Measurements from ENCODE around the gene ZNF662. TPM values are rescaled to one million over a fixed set of nuclear protein-coding genes. Genes with fewer than 3 reads are reported as not detected.

The ZNF662 gene
- total RNA-seq, 1 experiment from 2014 or later: not detected

DNA sequence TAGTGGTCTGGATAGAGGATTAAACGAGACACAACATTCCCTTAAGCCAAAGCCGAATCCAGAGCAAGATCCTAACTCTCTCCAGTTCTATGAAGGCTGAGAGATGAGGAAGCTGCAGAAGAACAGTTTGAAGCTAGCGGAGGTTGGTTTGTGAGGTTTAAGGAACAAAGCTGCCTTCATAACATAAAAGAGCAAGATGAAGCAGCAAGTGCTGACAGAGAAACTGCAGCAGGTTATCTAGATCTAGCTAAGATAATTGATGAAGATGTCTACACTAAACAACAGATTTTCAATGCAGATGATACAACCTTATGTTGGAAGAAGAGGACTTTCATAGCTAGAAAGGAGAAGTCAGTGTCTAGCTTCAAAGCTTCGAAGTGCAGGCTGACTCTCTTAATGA is 58.3 kb downstream of the ZNF662 start:
- no peak overlapping the region for H3K4me3 ChIP-seq
- H3K36me3 ChIP-seq: no peaks in the 10 kb centered on the region
- no peaks in the 10 kb centered on the region for H3K27me3 ChIP-seq
- no peaks in the 10 kb centered on the region for H3K9me3 ChIP-seq
- DNase-seq: no peak

Other genes starting within 250 kb of the ZNF662 start
- gene KLHL40, start 220.6 kb upstream of the ZNF662 start, total RNA-seq (2014; rRNA removed; shearing (Covaris generic); ENCODE audit: low replicate concordance): not detected in 2 replicates
- not detected in 2 replicates for gene HHATL, start 203.3 kb upstream of the ZNF662 start, total RNA-seq (2014; rRNA removed; shearing (Covaris generic); ENCODE audit: low replicate concordance)
- gene CCDC13, start 132.9 kb upstream of the ZNF662 start, total RNA-seq (2014; rRNA removed; shearing (Covaris generic); ENCODE audit: low replicate concordance): 0.59 and 10.2 TPM in 2 replicates
- gene HIGD1A, start 101.7 kb upstream of the ZNF662 start, total RNA-seq (2014; rRNA removed; shearing (Covaris generic); ENCODE audit: low replicate concordance): 93.8 and 116 TPM in 2 replicates
- gene ACKR2, start 96.7 kb upstream of the ZNF662 start, total RNA-seq (2014; rRNA removed; shearing (Covaris generic); ENCODE audit: low replicate concordance): not detected in 2 replicates
- gene CYP8B1, start 30.3 kb upstream of the ZNF662 start, total RNA-seq (2014; rRNA removed; shearing (Covaris generic); ENCODE audit: low replicate concordance): not detected in 2 replicates
- gene GASK1A, start 73.2 kb downstream of the ZNF662 start, total RNA-seq (2014; rRNA removed; shearing (Covaris generic); ENCODE audit: low replicate concordance): 0.15 TPM in 1 of 2 replicates, not detected in the other
- gene POMGNT2, start 199.9 kb downstream of the ZNF662 start, total RNA-seq (2014; rRNA removed; shearing (Covaris generic); ENCODE audit: low replicate concordance): 10.6 and 13.6 TPM in 2 replicates

All from MG63 (cell line).